ENCODE data around the gene C3orf20.
A peak's percentile ranks its signal among the peaks of the same experiment; 100 is the strongest.

Gene C3orf20

GRCh38 chr3:14674841-14675240, at the start of gene C3orf20:
TSS of gene C3orf20 (plus strand) at chr3:14675141. CDS start at chr3:14682714, 7,573 bp downstream.
- no peaks in the 10 kb centered on the region for H3K4me1 Mint-ChIP-seq
- no peak within 1 kb of the TSS for H3K4me3 Mint-ChIP-seq
- no peak within 1 kb of the TSS for H3K27ac Mint-ChIP-seq (ENCODE audit: low read depth)
- DNase-seq (ENCODE audit: low spot score in 2 of 2) (no peak), ATAC-seq (replicated peaks; ENCODE audit: extremely low read depth, poor library complexity, severe bottlenecking) (no peak)
- peaks cover 40% of the 10 kb centered on the region for H3K36me3 Mint-ChIP-seq (ENCODE audit: insufficient read depth)
- no peaks in the 10 kb centered on the region for H3K9me3 Mint-ChIP-seq
- no peaks in the 10 kb centered on the region for H3K27me3 Mint-ChIP-seq

GRCh38 chr3:14625443-14625842, 49.5 kb upstream of the C3orf20 start:
- Mint-ChIP-seq H3K36me3 (ENCODE audit: insufficient read depth) (no peaks in the 10 kb centered on the region), H3K27ac (ENCODE audit: low read depth) (no peak overlapping the region), H3K27me3 (peaks cover 49% of the 10 kb centered on the region), H3K4me1 (no peaks in the 10 kb centered on the region), H3K9me3 (no peaks in the 10 kb centered on the region), H3K4me3 (no peak overlapping the region)
- DNase-seq (ENCODE audit: low spot score in 2 of 2) (no peak), ATAC-seq (replicated peaks; ENCODE audit: extremely low read depth, poor library complexity, severe bottlenecking) (no peak)

- Mint-ChIP-seq H3K36me3 (ENCODE audit: insufficient read depth) (no peaks in the 10 kb centered on the region), H3K4me1 (no peaks in the 10 kb centered on the region), H3K4me3 (no peak overlapping the region), H3K9me3 (no peaks in the 10 kb centered on the region), H3K27ac (ENCODE audit: low read depth) (no peak overlapping the region), H3K27me3 (peaks cover 49% of the 10 kb centered on the region)
- DNase-seq (ENCODE audit: low spot score in 2 of 2) = no peak
- ATAC-seq (replicated peaks; ENCODE audit: extremely low read depth, poor library complexity, severe bottlenecking) = no peak
Observed at GRCh38 chr3:14627815-14628214, 47.1 kb upstream of the C3orf20 start.

- H3K4me3 Mint-ChIP-seq = no peak overlapping the region
- H3K4me1 Mint-ChIP-seq = no peaks in the 10 kb centered on the region
- no peaks in the 10 kb centered on the region for H3K9me3 Mint-ChIP-seq
- DNase-seq (ENCODE audit: low spot score in 2 of 2) (no peak), ATAC-seq (replicated peaks; ENCODE audit: extremely low read depth, poor library complexity, severe bottlenecking) (no peak)
- H3K27me3 Mint-ChIP-seq = peaks cover 49% of the 10 kb centered on the region
- no peak overlapping the region for H3K27ac Mint-ChIP-seq (ENCODE audit: low read depth)
- no peaks in the 10 kb centered on the region for H3K36me3 Mint-ChIP-seq (ENCODE audit: insufficient read depth)
Observed at GRCh38 chr3:14628406-14628805, 46.5 kb upstream of the C3orf20 start.

GRCh38 chr3:14630404-14631100, 44.4 kb upstream of the C3orf20 start:
- Mint-ChIP-seq H3K27me3 (peaks cover 49% of the 10 kb centered on the region), H3K36me3 (ENCODE audit: insufficient read depth) (no peaks in the 10 kb centered on the region), H3K4me1 (no peaks in the 10 kb centered on the region), H3K4me3 (no peak overlapping the region), H3K27ac (ENCODE audit: low read depth) (no peak overlapping the region), H3K9me3 (no peaks in the 10 kb centered on the region)
- ATAC-seq (replicated peaks; ENCODE audit: extremely low read depth, poor library complexity, severe bottlenecking) (no peak), DNase-seq (ENCODE audit: low spot score in 2 of 2) (no peak)

- Mint-ChIP-seq H3K27me3 (peaks cover 54% of the 10 kb centered on the region), H3K27ac (ENCODE audit: low read depth) (no peak overlapping the region)
- DNase-seq (ENCODE audit: low spot score in 2 of 2) = no peak
Observed at GRCh38 chr3:14631101-14631497, 43.8 kb upstream of the C3orf20 start.

GRCh38 chr3:14631687-14632441, 43.1 kb upstream of the C3orf20 start:
- Mint-ChIP-seq H3K27ac (ENCODE audit: low read depth) (no peak overlapping the region), H3K27me3 (peaks cover 59% of the 10 kb centered on the region), H3K9me3 (no peaks in the 10 kb centered on the region), H3K4me1 (no peaks in the 10 kb centered on the region), H3K36me3 (ENCODE audit: insufficient read depth) (no peaks in the 10 kb centered on the region), H3K4me3 (no peak overlapping the region)
- DNase-seq (ENCODE audit: low spot score in 2 of 2) (no peak), ATAC-seq (replicated peaks; ENCODE audit: extremely low read depth, poor library complexity, severe bottlenecking) (no peak)

More at GRCh38 chr3:14631101-14631497, 43.8 kb upstream of the C3orf20 start:
- Mint-ChIP-seq H3K4me3 (no peak overlapping the region), H3K4me1 (no peaks in the 10 kb centered on the region), H3K36me3 (ENCODE audit: insufficient read depth) (no peaks in the 10 kb centered on the region), H3K9me3 (no peaks in the 10 kb centered on the region)
- no peak for ATAC-seq (replicated peaks; ENCODE audit: extremely low read depth, poor library complexity, severe bottlenecking)

- Mint-ChIP-seq H3K36me3 (ENCODE audit: insufficient read depth) (no peaks in the 10 kb centered on the region), H3K27ac (ENCODE audit: low read depth) (no peak overlapping the region), H3K27me3 (peaks cover 59% of the 10 kb centered on the region), H3K9me3 (no peaks in the 10 kb centered on the region), H3K4me1 (no peaks in the 10 kb centered on the region), H3K4me3 (no peak overlapping the region)
- ATAC-seq (replicated peaks; ENCODE audit: extremely low read depth, poor library complexity, severe bottlenecking) = no peak
- no peak for DNase-seq (ENCODE audit: low spot score in 2 of 2)
Observed at GRCh38 chr3:14632442-14632930, 42.5 kb upstream of the C3orf20 start.

- no peaks in the 10 kb centered on the region for H3K4me1 Mint-ChIP-seq
- H3K9me3 Mint-ChIP-seq = no peaks in the 10 kb centered on the region
- no peak overlapping the region for H3K4me3 Mint-ChIP-seq
- H3K36me3 Mint-ChIP-seq (ENCODE audit: insufficient read depth) = no peaks in the 10 kb centered on the region
- DNase-seq (ENCODE audit: low spot score in 2 of 2) = no peak
- no peak for ATAC-seq (replicated peaks; ENCODE audit: extremely low read depth, poor library complexity, severe bottlenecking)
- H3K27ac Mint-ChIP-seq (ENCODE audit: low read depth) = no peak overlapping the region
- H3K27me3 Mint-ChIP-seq = peaks cover 59% of the 10 kb centered on the region
Observed at GRCh38 chr3:14633417-14633816, 41.5 kb upstream of the C3orf20 start.

GRCh38 chr3:14633819-14634424, 41.0 kb upstream of the C3orf20 start:
- Mint-ChIP-seq H3K9me3 (no peaks in the 10 kb centered on the region), H3K27me3 (peaks cover 59% of the 10 kb centered on the region), H3K4me1 (no peaks in the 10 kb centered on the region), H3K4me3 (no peak overlapping the region), H3K27ac (ENCODE audit: low read depth) (no peak overlapping the region), H3K36me3 (ENCODE audit: insufficient read depth) (no peaks in the 10 kb centered on the region)
- DNase-seq (ENCODE audit: low spot score in 2 of 2) (peak; percentile 32 to 35), ATAC-seq (replicated peaks; ENCODE audit: extremely low read depth, poor library complexity, severe bottlenecking) (peak; percentile 49)

GRCh38 chr3:14634763-14635400, 40.1 kb upstream of the C3orf20 start:
- H3K4me3 Mint-ChIP-seq = no peak overlapping the region
- no peak for DNase-seq (ENCODE audit: low spot score in 2 of 2)
- H3K27me3 Mint-ChIP-seq = peaks cover 59% of the 10 kb centered on the region
- no peaks in the 10 kb centered on the region for H3K9me3 Mint-ChIP-seq
- no peaks in the 10 kb centered on the region for H3K36me3 Mint-ChIP-seq (ENCODE audit: insufficient read depth)
- no peak overlapping the region for H3K27ac Mint-ChIP-seq (ENCODE audit: low read depth)
- ATAC-seq (replicated peaks; ENCODE audit: extremely low read depth, poor library complexity, severe bottlenecking) = no peak
- no peaks in the 10 kb centered on the region for H3K4me1 Mint-ChIP-seq

GRCh38 chr3:14636496-14637087, 38.3 kb upstream of the C3orf20 start:
- ATAC-seq (replicated peaks; ENCODE audit: extremely low read depth, poor library complexity, severe bottlenecking) = no peak
- DNase-seq (ENCODE audit: low spot score in 2 of 2) = no peak
- H3K4me1 Mint-ChIP-seq = no peaks in the 10 kb centered on the region
- no peaks in the 10 kb centered on the region for H3K9me3 Mint-ChIP-seq
- peaks cover 69% of the 10 kb centered on the region for H3K27me3 Mint-ChIP-seq
- no peak overlapping the region for H3K4me3 Mint-ChIP-seq
- no peaks in the 10 kb centered on the region for H3K36me3 Mint-ChIP-seq (ENCODE audit: insufficient read depth)
- H3K27ac Mint-ChIP-seq (ENCODE audit: low read depth) = no peak overlapping the region
